Stimulated activated CD8-positive, alpha-beta memory T cell treated with anti-CD3 and anti-CD28 coated beads, Interleukin-4, amount 100 ng/mL, for 4 hours (primary cell): ENCODE measurements around the gene RMND1.
"Not testable (repeated sequence)": the region's sequence is repeated elsewhere in the genome, so short reads cannot be mapped to it uniquely, and the experiment has no call there.

ENCODE experiments used
- DNase-seq, 2 donors: peaks; one replicate each; pipeline ENCODE4 v3.0.0-alpha.2; 2020; ENCODE audit warnings: low read depth in 2 of 2, low spot score in 1 of 2

RMND1 gene

DNA sequence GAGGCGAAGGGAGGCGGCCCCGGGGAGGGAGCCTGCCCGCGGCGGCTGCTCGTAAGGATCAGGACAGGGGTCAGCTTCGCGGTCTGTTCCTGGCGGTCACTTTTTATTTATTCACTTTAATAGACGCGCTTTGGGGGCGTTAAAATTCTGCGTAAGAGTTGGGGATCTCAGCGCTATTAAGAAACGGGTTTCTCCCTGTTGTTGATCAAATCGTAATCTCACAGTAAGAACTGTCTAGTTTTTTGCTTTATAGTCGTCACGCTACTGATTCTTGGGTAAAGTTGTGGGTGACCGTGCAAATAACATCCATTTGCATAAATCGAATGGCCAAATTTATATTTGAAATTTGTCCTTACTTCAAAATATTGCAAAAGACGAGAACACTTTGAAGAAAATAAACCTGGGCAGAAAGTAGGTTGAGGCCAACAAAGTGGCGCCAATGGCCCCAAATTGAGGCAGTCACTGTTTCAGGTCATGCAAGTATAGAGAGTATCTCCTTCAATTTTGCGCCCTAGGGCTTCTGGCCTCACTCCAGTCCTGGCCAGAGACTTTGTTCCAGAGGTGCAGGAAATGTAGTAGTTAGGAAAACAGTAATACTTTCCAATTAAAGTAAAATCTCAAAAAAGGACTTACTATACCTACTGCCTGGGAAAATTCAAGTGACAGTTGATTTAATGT is 963 bp upstream of the RMND1 start:
- no peak for DNase-seq

DNA sequence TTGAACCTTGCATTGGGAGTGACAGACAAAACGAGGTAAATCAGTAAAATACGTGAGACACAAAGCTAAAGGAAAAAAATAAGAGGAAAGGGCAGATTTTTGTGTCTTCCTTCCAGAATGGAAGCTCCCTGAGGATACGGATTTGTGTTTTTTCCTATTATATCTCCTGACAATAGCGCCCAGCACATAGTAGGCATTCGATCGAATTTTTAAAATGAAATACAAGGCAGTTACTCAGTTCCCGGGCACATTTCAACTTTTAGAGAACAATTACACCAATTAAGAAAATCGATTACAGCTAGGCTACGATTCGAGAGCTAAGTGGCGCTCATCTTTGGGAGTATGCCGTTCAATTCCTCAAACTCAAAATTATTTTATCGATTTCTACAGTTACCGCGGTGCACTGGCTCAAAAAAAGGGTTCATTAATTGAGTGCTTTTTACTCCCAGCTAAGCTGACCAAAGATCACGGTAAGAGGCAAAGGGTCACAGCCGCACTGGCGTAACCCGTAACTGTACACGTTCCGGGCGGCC is 443 bp downstream of the RMND1 start:
- no peak for DNase-seq

GRCh38 chr6:151450928-151451327 is 998 bp downstream of the RMND1 start:
- not testable (repeated sequence) for DNase-seq

DNA sequence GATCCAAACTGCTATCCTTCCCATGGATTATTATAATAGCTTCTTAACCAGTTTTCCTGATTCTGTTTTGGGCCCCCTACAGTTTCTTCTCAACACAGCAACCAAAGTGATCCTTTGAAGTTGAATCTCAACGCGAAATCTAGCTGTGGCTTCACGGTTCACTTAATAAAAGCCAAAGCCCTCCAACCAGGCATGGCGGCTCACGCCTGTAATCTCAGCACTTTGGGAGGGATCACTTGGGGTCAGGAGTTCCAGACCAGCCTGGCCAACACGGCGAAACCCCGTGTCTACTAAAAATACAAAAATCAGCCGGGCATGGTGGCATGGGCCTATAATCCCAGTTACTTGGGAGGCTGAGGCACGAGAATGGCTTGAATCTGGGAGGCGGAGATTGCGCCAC is 3.3 kb downstream of the RMND1 start:
- DNase-seq = no peak

- DNase-seq = no peak
Measured at GRCh38 chr6:151447237-151447636, 4.7 kb downstream of the RMND1 start.

GRCh38 chr6:151445482-151445881 is 6.4 kb downstream of the RMND1 start:
- DNase-seq = no peak

- no peak for DNase-seq
Measured at GRCh38 chr6:151443911-151444621, 7.9 kb downstream of the RMND1 start.

DNA sequence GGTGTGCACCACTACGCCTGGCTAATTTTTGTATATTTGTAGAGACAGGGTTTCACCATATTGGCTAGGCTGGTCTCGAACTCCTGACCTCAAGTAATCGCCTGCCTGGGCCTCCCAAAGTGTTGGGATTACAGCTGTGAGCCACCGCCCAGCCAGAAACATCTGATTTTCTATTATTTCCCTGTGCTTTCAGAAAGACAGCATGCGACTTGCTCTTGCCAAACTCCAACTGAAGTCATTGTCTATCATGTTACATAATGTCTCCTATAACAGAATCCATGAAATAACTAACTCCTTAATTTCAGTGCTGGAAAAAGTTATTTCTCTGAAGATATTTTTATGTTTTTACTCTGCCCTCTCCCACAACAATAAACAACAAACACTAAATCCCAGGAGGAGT is 8.5 kb downstream of the RMND1 start:
- no peak for DNase-seq

- no peak for DNase-seq
Measured at GRCh38 chr6:151442371-151442770, 9.6 kb downstream of the RMND1 start.

DNA sequence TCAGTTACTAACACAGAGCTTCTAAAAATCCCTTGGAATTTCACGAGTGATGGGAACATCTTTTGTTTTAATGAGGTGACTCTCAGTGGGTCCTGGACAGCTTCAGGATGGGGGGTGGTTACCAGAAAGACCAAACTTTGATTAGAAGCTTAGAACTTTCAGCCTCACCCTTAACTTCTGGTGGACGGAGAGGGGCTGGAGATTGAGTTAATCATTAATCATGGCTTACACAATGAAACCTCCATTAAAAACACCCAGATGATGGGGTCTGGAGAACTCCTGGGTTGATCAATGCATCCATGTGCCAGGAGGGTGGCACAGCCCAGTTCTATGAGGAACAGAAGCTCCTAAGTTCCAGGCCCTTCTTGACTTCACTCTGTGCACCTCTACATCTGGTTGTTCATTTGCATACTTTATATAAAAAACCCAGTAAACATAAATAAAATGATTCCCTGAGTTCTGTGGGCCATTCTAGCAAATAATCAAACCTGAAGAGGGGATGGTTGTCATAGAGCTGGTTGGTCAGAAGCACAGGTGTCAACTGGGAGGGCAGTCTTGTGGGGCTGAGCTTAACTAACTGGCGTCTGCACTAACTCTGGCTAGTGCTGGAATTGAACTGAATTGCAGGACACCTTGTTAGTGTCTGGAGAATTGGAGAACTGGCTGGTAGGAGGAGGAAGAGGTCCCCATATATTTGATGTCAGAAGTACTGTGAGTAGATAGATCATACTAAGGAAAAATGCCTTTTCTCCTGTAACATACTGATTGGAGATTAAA is 10.3 kb downstream of the RMND1 start:
- no peak for DNase-seq

DNA sequence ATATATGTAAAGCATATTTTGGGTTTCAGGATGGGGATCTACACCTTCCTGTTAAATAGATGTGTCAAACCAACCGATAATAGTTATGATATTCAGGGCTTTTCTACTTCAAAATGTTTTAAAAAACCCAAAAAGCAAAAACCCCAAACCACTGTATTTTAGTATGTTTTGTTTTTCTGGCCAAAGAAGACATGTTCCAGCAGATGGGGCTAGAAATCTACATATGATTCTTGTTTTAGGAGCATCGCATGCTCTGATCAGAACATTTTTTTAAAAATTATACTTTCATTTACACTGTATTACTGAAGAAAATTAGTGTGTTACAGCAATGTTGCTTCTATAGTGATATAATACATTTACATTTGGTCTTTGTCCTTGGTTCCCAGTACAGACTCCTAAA is 11.0 kb downstream of the RMND1 start:
- no peak for DNase-seq

GRCh38 chr6:151440498-151440897 is 11.4 kb downstream of the RMND1 start:
- DNase-seq = no peak

- no peak for DNase-seq
Measured at GRCh38 chr6:151437401-151437800, 14.5 kb downstream of the RMND1 start.

DNA sequence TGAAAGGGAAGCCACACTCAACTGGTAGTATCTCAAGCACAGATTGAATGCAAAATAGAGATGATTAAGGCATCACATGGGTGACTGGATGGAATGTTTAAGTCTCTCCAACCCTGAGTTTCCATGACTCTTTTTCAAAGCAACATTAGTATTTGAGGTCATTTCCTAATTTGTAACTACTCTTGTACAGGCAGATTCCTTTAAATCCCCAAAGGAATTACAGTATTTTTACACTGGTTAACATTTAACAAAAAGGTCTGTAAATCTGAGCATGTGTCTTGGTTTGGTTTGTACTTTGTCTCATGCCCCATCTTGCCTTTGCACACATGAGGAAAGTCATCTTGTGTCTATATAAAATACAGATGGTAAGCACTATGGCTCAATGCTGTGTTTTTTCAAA is 15.1 kb downstream of the RMND1 start:
- no peak for DNase-seq

DNA sequence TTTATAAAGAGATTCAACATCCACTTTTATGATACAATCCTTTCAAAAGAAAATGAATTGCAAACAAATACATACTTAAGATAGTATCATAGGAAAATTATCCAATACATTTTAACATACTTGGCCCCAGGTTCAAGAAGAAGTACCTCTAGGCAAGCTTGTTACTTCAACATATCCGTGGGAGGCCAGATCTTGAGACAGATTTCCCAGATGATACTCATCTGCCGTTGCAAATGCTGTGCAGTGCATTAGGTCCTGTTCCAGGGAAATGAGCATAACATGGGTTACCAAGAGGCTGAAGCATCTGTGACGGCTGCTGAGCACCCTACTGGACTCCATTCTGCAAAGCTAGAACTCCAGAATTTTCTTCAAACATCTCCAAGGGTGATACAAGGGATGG is 15.6 kb downstream of the RMND1 start:
- no peak for DNase-seq

DNA sequence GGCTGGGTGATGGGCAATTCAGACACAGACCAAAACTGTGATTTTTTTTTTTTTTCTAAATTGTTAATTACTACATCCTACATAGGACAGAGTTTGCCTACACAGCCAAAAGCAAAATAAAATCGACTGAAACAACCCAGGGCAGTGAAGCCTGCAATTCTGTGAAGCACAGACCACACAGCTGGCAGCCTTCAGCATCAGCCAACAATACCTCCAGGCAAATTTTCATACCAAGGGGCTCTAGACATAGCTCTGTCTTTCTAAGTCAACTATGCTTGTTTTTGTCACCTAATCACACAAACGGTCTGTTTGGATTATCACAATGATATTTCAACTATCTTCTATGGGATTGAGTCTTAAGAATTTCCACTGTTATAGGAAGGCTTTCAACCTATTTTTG is 17.6 kb downstream of the RMND1 start:
- DNase-seq = no peak

GRCh38 chr6:151432651-151433050 is 19.3 kb downstream of the RMND1 start:
- no peak for DNase-seq

DNA sequence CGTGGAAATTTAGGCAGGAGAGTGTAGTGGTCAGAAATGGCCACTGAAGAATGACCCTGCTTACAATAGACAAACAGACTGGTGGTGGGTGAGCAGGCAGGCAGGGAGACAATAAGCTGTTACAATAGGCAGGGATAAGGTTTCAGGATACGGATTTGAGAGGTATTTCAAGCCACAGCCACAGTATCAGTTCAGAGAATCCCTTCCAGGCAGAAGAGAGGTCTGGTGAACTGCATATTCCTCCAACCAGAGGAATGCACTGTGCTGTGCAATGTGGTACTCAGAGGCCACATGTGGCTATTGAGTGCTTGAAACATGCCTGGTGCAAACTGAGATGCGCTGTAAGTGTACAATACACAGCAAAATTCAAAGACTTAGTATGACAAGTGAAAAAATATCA is 20.6 kb downstream of the RMND1 start:
- DNase-seq = no peak

DNA sequence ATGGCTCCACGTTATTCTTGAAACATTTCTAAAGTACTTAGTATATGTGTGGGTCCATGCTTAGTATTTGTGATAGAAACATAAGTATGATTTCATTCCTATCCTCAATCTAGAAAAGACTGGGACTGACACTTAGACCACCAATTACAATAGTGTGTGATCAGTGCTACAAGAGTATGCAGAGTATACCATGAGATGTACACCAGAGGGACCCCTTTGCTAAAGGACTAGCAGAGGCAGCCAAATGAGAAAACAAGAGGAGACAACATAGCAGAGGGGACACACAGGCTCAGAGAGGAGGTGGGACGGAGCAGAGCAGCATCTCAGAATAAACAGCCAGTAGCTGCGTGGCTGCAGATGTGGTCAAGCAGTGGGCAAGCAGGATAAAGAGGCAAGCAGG is 21.0 kb downstream of the RMND1 start:
- DNase-seq = no peak

- no peak for DNase-seq
Measured at GRCh38 chr6:151428093-151428735, 23.7 kb downstream of the RMND1 start.

DNA sequence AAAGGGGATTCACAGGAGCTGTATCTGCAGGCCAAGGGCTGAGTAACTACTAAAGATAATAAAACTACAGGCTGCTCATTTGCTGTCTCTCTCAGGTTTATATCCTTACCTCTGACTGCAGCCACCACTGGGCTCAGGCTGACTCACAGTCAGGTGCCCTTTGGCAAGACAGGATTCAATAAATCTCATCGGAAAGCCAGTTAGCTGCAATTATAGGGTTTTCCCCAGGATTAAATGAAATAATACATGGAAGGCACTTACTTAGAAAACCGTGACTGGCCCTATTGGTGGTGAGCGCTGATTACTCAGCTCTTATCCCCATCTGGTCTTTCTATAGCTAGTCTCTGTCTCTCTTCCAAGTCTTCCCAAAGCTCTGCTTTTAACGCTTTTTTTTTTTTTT is 26.4 kb downstream of the RMND1 start:
- DNase-seq = no peak

DNA sequence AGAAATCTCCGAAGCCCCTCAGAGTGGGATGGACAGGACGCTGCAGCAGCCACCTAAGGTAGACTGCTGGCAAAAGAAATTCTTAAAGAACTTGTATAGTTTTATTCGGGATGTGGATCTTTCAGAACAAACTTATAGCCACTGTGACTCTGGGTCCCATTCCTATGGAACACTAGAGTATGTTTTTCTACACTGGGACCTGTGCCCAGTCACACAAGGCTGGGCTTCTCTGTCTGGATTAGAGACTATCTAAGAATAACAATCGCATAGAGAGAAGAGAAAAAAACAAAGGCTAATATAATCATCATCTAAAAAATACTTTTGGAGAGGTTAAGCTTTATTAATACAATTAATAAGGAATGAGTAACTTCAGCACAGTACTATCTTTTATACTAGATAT is 28.9 kb downstream of the RMND1 start:
- no peak for DNase-seq
